ENCODE data around the gene ETFBKMT.
"Not testable (repeated sequence)": the region's sequence is repeated elsewhere in the genome, so short reads cannot be mapped to it uniquely, and the experiment has no call there.

The ETFBKMT gene

GRCh38 chr12:31718542-31719198 lies 59.2 kb downstream of the ETFBKMT start:
- DNase-seq (ENCODE audit: low read depth in 2 of 2) = not testable (repeated sequence)

GRCh38 chr12:31722580-31722979 lies 63.1 kb downstream of the ETFBKMT start:
- DNase-seq (ENCODE audit: low read depth in 2 of 2) = no peak
